NCI-H1930 (cell line): Measurements from ENCODE around the gene PRKCB.

Experiments
- DNase-seq, 2 experiments: peaks; one replicate each; lab custom pipeline; 2025; lab: John Stamatoyannopoulos, UW

The PRKCB gene

DNA sequence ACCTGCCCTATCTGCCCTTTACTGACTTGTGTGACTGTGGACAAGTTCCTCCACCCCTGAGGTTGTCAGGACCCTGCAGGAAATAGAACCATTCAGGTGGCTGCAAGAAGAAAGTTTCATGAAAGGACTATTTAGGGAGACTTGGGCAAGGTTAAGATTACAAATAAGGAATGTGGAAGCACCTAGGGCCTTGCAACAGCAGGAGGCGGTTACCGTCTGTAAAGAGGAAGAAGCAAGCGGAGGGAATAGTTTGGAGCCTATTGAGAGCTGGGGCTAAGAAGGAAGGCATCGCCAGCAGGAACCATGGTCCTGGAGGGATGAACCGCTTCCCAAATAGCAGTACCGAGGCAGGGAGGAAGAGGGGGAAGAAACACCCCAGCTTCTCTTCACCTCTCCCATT, 132.4 kb downstream of the PRKCB start:
- no peak for DNase-seq

DNA sequence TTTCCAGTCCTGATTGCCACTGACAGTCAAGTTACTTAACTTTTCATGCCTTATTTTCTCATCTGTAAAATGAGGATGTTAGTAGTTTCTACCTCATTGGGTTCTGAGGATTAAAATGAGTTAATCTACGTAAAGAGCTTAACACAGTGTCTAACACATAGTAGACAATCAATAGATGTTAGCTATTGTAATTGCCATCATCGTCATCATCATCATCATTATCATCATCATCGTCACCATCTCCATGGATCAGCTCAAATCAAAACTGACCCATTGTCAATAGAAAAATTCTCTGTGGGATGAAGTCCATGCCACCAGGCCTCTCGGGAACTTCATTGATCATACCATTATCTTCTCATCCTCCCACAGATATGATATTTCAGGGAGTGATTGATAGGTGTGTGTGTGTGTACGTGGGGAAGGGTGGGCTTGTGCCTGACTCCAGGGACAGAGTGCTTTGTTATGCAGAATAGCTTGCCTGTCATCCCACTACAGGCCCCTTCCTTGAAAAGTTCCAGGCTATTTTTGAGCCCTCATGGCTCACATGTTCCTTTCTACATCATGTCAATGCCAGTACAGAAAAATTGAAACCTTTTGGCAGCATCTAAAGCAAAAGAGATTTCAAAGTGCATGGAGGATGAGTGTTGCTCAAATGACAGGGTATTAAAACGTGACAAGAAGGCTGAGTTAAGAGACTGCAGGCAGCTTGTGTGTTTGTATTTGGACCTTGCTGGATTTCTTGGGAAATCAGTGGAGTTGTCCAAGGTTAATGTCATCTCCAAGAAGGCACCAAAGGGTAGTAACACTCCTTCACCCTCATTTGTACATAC, 133.9 kb downstream of the PRKCB start:
- DNase-seq = no peak

DNA sequence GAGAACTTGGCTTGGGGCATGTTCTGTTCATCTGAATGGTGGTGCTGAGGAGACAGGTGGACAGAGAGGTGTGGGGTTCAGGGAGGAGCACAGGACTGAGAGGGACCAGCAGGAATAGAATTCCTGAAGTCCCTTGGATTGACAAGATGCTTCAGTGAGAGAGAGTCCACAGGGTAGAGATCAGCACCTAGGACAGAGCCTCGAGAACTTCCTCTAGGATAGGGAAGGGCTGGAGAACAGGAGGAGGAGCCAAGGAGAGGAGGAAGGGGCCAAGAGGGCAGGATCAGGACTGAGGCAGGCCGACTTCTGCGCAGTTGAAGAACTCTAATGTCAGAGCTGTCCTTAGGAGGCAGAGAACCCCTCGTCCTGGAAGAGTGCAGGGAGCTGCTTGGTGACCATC, 138.4 kb downstream of the PRKCB start:
- DNase-seq = no peak

DNA sequence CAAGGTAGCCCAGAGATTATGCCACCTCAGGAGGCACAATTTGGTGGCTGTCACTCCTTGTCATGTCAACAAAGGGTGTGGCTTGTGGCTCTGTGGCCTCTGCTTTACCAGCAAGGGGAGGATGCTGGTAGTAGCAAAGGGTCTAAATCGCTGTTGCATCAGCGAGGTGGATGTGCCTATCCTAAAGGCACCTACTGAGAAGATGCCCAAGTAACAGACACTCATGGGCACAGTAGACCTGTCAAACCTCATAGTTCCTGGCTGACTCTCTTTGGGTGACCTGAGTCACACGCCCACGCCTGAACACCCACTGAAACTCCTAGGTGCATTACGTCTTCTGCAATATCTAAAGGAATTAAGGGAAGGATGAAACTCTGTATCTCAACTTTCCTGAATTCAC, 139.5 kb downstream of the PRKCB start:
- DNase-seq = no peak

DNA sequence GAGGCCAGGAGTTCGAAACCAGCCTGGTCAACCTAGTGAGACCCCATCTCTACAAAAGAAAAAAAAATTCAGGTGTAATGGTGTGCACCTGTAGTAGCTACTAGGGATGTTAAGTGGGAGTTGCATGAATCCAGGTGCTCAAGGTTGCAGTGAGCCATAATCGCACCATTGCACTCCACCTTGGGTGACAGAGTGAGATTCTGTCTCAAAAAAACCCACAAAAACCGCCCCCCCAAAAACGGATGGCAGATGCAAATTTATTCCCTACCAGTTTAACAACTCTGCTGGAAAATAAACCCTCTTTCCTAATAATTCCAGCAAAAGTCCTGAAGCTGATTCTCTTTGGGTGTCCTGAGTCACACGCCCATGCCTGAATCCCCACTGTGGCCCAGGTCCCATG, 140.3 kb downstream of the PRKCB start:
- no peak for DNase-seq

DNA sequence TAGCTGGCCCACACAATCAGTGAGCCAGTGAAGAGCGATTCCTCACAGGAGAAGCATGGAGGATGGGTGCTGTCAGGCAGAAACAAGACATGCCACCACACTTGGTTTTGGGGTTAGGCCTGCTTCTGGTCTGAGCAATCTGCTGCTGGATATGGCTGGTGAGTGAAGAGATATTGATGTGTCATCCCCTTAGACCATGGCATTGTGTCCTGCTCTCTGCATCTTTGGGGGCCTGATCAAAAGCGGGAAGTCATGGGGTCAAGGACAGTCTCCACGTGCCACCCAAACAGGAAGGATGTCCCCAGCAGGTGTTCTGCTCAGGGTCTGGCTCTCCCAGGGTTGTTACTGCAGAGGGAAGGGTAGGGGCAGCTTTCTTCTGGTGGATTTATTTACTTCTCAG, 140.7 kb downstream of the PRKCB start:
- no peak for DNase-seq

DNA sequence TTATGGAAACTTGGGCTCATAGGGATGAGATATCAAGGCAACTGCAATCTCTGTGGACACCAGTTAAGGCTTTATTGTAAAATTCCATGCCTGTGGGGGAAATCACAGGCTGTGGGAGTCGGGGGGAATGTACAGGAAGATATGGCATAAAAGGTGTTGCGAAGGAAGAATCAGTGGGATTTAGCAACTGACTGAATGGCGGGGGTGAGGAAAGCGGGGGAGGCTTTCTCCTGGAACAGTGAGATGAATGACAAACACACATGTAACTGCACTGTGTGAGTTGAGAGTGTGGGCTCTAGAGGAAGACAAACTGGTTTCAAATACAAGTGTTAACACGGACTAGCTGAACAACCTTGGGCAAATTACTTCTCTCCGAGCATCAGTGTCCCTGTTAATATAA, 143.7 kb downstream of the PRKCB start:
- no peak for DNase-seq

DNA sequence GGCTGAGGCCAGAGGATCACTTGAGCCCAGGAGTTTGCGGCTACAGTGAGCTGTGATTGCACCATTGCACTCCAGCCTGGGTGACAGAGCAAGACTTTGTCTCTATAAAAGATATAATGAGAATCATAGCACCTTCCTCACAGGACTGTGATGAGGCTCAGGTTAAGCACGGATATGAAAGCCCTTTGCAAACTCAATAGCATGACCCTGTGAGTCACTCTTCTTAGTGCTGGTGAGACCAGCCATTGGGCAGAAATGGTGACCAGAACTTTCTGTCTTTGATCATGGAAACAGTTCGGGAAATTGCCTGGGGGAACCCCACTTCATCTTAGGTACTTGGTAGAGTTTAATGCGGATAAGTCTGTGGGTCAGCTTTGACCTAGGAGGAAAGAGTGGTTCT, 144.2 kb downstream of the PRKCB start:
- no peak for DNase-seq

DNA sequence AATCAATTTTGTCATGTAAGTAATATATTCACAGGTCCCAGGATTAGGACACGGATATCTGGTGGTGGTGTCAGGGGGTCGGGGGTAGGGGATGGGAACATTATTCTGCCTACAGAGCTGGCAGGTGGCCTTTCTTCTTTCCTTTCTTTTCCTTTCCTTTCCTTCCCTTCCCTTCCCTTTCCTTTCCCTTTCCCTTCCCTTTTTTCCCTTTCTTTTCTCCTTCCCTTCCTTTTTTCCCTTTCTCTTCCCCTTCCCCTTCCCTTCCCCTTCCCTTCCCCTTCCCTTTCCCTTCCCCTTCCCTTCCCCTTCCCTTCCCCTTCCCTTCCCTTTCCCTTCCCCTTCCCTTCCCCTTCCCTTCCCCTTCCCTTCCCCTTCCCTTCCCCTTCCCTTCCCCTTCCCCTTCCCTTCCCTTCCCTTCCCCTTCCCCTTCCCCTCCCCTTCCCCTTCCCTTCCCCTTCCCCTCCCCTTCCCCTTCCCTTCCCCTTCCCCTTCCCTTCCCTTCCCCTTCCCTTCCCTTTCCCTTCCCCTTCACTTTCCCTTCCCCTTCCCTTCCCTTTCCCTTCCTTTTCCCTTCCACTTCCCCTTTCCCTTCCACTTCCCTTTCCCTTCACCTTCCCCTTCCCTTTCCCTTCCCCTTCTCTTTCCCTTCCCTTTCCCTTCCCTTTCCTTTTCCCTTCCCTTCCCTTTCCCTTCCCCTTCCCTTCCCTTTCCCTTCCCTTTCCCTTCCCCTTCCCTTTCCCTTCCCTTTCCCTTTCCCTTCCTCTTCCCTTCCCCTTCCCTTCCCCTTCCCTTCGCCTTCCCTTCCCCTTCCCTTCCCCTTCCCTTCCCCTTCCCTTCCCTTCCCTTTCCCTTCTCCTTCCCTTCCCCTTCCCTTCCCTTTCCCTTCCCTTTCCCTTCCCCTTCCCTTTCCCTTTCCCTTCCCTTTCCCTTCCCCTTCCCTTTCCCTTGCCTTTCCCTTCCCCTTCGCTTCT, 145.9 kb downstream of the PRKCB start:
- DNase-seq = no peak

DNA sequence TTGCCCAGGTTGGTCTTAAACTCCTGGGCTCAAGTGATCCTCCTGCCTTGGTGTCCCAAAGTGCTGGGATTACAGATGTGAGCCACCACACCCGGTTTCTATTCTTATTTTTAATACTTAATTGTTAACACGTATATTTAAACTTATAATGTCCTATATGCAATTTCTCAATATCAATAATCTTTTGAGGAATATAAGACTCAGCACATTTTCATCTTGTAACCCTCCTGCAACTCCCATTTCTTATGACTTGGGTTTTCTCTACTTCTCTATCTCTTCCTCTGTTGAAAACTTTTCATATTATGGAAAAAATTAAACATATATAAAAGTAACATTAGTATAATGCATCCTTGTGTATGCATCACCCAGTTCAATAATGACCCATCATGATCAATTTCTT, 150.7 kb downstream of the PRKCB start:
- no peak for DNase-seq

DNA sequence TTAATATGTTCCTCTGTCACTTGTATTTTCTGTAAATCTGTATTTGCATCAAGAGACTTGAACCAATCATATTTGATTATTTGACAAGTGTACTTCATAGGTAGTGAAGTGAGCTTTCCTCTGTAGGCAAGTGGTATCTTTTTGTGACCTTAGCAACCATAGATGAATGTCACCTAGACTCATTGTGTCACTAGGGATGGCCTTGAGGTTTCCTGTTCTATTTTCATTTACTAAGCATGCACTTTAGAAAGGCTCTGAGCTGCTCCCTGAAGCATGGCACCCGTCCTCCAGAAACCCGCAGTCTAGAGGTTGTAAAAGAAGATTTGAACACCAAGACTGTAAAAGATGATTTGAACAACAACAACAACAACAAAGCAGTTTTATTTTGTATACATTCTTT, 151.7 kb downstream of the PRKCB start:
- DNase-seq = no peak

DNA sequence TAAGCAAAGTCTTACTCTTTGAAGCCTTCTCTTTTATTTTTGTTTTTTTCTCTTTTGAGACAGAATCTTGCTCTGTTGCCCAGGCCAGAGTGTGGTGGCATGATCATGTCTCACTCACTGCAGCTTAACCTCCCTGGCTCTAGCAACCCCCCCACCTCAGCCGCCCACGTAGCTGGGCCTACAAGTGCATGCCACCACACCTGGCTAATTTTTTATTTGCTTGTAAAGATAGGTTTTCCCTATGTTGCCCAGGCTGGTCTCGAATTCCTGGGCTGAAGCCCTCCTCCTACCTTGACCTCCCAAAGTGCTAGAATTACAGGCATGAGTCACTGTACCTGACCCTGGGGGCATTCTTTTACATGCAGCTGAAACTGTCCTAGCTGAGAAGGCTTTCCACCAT, 154.7 kb downstream of the PRKCB start:
- no peak for DNase-seq

DNA sequence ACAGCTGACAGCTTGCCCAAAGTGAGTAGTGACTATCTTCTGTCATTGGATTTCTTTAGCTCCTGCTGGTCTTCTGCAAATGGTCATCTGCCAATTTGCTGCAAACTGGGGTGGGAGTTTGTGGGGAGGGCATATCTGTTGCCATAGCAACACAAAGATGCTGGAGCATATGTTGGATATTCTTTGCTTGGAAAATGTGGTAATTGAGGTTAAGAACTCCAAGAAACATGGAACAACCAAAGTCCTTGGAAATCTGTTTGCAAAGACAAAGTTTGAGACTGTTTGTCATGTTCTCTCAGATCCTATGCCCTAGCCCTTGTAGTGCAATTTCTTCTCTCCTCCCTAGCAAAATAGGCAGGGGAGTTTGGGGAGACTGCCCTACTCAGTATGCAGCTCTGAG, 155.3 kb downstream of the PRKCB start:
- DNase-seq = no peak

DNA sequence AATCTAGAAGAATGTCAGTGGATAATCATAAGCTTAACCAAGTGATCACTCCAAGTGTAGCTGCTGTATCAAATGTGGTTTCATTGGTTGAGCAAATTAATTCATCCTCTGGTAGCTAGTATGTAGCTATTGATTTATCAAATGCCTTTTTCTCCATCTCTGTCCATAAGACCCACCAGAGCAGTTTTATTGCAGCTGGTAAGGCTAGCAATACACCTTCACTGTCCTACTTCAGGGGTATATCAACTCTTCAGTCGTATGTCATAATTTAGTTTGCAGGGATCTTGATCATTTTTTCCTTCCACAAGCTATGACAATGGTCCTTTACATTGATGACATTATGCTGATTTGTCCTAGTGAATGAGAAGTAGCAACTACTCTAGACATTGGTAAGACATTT, 158.8 kb downstream of the PRKCB start:
- DNase-seq = no peak

DNA sequence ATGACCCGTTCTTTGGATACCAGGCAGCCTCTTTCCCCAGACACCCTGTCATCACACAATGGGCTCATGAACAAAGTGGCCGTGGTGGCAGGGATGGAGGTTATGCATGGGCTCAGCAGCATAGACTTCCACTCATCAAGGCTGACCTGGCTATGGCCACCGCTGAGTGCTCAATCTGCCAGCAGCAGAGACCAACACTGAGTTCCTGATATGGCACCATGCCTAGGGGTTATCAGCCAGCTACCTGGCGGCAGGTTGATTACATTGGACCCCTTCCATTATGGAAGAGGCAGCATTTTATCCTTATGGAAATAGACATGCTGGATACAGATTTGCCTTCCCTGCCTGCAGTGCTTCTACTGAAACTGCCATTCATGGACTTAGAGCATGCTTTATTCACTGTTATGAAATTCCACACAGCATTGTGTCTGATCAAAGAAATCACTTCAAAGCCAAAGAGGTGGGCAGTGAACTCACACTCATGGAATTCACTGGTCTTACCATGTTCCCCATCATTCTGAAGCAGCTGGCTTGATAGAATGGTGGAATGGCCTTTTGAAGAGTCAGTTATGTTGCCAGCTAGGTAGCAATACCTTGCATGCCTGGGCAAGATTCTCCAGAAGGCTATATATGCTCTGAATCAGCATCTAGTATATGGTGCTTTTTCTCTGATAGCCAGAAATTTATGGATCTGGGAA, 160.6 kb downstream of the PRKCB start:
- no peak for DNase-seq

DNA sequence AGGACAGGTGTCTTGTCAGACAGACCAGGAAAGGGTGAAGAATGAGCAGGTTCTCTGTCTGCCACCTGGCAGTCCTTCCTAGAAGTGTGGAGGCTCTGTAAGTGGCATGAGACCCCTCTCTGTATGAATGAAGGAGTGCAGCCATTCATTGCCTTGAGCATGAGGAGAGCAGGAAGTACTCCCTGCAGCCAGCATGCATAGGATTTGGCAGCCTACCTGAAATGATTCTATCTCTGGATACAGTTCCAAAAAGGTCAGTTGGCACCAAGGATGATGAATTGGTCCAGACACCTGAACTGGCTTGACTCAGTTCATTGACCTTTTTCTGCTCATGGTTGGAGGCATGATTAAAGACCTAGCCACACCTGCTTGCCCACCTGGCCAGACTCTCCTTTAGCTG, 163.0 kb downstream of the PRKCB start:
- no peak for DNase-seq

DNA sequence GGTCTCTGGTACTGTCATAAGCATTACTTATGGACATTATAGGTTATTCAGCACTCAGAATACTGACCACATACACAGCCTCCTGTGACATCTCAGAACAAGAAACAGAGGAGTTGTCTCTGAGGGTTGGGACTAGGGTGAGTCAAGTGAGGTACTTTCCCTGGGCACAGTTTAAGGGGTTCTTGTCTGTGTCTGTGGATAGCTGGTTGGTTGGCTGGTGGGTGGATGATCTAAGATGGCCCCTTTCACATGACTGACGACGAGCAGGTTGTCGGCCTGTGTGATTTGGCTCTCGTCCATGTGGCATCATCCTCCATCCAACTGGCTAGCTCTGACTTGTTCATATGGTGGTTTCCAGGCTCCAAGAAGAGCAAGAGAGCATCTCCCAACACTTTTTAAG, 163.9 kb downstream of the PRKCB start:
- no peak for DNase-seq

DNA sequence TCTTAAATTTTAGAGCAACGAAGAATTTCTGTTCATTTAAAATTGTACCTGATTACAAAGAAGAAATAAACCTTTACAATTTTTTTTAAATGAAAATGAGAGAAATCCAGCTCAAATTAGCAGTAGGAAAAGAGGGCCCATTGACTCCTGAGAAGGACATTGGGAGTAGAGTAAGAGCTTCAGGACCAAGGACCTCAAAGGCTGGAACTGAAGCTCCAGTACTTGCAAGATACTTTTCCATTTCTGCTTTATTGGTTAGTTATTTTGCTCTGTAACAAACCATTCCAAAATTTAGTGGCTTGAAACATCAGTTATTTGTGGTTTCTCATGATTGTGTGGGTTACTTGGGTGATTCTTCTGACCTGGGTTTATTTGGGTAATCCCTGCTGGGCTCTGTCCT, 165.9 kb downstream of the PRKCB start:
- DNase-seq = no peak

DNA sequence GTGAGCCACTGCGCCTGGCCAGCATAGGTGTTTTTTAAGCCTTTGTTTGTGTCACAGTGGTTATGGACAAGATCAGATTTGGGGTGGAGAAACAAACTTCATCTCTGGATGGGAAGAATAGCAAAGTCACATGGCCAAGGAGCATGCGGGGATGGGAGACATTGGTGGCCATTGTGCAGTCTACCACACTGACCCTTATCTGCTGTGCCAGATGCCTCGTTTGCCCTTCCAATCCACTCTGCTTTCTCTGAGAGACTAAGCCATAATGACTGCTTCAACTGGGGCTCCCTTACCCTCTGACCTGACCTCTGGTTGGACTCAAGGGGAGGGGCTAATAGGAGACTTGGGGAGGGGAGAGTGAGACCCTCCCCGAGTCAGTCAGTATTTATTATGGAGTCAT, 166.8 kb downstream of the PRKCB start:
- no peak for DNase-seq

DNA sequence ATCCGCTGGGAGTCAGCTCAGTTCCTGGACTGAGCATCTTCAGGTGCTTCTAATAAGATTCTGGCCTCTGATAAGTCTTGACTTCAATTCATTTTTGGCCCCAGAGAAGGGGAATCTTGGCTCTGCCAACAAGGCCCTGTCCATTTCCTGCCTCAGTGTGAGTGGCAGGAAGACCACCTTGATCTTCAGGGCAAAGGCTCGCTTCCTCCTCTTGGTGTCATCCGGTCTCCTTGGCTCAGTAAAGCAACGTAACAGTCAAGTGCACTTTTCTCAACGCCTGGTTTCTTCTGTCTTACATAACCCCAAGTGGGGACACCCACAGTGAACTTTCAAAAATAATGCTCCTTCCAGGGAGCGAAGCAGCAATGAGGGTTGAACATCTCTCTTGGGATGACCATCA, 169.8 kb downstream of the PRKCB start:
- DNase-seq = no peak

DNA sequence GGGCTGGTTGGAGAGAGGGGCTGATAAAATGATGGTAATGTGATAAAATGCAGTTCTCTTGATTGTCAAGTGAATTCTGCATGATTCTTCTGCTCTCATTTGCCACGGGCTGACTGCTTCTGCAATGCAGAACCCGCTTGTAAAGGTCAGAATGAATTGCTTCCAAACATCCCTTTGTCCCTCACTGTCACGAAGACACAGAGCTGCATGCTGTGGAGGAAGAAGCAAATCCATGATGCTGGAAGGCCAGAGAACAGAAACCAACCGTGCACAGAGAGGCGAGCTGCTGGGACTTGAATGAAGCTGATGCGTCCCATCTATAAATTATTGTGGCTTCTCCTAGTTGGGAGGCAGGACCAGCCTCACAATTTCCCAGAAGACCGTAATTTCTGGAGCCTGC, 171.6 kb downstream of the PRKCB start:
- no peak for DNase-seq

DNA sequence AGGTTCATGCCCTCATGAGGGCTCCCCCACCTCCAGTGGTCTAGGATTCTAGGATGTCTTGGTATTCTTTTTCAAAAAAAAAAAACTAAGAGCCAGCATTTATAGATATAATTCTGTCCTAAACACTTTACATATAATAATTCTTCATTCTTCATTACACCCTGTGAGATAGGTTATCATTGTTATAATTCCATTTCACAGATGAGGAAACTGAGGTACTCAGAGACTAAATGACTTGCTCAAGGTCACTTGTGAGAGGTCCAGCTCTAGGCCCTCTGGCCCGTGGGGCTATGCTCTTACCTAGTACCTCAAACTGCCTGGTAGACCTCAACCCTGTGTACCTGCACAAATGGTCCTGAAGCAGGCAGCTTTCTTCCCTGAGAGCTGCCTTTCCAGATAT, 172.2 kb downstream of the PRKCB start:
- DNase-seq = no peak

DNA sequence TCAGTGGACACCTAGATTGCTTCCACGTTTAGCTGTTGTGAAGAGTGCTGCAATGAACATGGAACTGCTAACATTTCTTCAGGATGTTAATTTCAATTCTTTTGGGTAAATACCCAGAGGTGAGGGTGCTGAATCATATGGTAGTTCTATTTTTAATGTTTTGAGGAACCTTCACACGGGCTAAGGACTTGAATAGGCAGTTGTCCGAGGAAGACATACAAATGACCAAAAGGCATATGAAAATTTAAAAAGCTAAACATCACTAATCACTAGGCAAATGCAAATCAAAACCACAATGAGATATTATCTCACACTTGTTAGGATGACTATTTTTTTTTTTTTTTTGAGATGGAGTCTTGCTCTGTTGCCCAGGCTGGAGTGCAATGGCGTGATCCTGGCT, 173.3 kb downstream of the PRKCB start:
- DNase-seq = no peak
